Measurements from ENCODE around the gene LCN15. TPM values are rescaled to one million over a fixed set of nuclear protein-coding genes. Genes with fewer than 3 reads are reported as not detected.
"Not testable (repeated sequence)": the region's sequence is repeated elsewhere in the genome, so short reads cannot be mapped to it uniquely, and the experiment has no call there.

Gene LCN15
- total RNA-seq, 1 donor from 2014 or later: not detected

DNA sequence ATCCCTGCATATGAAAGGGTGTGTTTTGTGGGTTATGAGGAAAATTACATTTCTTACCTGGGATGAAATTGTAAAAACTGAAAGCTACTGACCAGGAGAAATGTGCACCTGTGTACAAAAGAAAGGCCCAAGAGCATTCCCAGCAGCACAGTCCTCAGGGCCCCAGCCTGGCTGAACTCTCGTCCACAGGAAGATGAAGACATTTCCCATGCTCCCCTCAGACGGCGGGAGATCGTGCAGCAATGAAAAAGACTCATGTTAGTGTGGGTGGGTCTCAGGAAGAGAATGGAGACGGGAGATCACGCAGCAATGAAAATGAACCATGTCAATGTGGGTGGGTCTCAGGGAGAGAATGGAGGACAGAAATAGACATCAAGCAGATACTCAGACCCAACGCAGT is 12.6 kb upstream of the LCN15 start:
- no peak overlapping the region for H3K27ac Mint-ChIP-seq
- no peaks in the 10 kb centered on the region for H3K36me3 Mint-ChIP-seq (ENCODE audit: low read depth)
- no peak for DNase-seq
- no peak overlapping the region for H3K4me3 Mint-ChIP-seq
- no peaks in the 10 kb centered on the region for H3K4me1 Mint-ChIP-seq
- peaks cover 8% of the 10 kb centered on the region for H3K9me3 Mint-ChIP-seq
- intact Hi-C loops (cut with micrococcal nuclease): no loop called here
- peaks cover 29% of the 10 kb centered on the region for H3K27me3 Mint-ChIP-seq

DNA sequence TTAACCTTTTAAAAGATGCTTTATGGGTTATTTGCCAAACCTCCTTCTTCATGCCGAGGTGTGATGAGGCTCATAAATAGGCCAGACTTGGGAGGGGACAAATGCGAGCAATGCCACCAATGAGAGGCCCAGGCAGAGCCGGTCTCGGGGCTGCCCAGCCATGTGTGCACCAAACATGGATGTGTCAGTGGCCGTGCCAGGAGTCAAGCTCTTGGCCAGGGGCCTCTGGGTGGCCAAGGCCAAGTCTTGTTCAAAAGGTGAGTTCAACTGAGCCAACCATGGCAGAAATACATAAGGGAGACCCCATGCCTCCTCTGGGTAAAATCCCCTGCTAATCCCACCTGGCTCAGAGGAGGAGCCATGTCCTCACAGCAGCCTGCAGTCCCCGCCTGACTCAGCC is 10.9 kb upstream of the LCN15 start:
- Mint-ChIP-seq H3K27ac (no peak overlapping the region), H3K4me3 (no peak overlapping the region), H3K9me3 (peaks cover 8% of the 10 kb centered on the region), H3K36me3 (ENCODE audit: low read depth) (no peaks in the 10 kb centered on the region), H3K4me1 (no peaks in the 10 kb centered on the region), H3K27me3 (peaks cover 19% of the 10 kb centered on the region)
- DNase-seq: no peak
- intact Hi-C loops (cut with micrococcal nuclease): no loop called here

DNA sequence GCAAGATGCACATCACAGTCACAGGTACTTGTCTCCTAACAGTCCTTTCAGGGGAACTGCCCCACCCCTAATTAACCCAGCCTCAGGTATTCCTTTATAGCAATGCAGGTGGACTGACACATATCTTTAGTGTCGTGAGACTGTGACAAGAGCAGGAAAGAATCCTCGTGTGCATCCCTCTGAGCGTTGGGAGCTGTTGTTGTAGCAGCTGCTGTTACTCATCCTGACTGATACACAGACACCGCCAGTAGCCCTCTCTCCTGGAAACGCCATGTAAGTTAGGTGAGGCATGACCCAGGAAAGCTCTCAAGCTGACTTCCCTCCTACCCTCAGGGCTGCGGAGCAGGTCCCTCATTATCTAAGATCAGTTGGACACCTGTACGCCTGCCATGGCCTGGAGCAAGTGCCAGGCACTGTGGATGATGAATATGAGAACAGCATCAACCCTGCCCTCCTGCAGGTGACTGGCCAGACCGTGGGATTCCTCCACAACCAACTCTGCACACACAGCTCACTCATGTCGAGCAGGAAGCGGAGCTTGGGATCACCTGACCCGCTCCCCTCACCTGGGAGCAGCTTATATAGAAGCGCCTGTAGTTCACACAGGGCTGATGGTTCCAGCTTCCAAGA is 10.2 kb upstream of the LCN15 start:
- Mint-ChIP-seq H3K27me3 (peaks cover 17% of the 10 kb centered on the region), H3K27ac (no peak overlapping the region), H3K4me3 (no peak overlapping the region), H3K4me1 (no peaks in the 10 kb centered on the region), H3K9me3 (peaks cover 8% of the 10 kb centered on the region), H3K36me3 (ENCODE audit: low read depth) (no peaks in the 10 kb centered on the region)
- intact Hi-C loops (cut with micrococcal nuclease): no loop called here
- no peak for DNase-seq

DNA sequence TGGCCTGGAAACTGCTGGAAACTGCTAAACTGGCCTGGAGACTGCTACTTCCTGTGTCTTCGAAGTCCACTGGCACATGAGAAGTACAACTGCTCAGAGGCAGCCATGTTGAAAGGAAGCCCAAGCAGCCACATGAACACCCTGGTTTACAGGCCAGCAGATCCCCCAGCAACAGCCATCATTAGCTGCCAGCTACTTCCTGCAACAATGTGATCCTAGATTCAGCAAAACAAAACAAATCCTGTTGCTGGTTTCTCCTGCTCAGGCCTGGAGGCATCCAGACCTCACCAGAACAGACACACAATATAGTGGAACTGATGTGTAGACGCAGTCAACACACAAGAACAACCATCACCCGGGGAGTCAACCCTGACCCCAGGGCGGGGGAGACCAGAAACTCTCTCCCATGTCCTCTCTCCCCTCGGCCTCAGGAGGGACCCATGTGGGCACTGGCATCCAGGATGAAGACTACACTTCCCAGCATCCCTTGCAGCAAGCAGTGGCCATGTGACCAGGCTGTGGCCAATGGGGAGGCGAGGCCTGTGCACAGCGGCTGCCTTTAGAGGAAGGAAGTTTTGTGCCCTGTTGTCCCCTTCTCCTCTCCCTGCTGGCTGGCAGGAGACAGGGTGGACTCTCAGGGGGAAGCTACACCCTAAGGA is 9.2 kb upstream of the LCN15 start:
- intact Hi-C loops (cut with micrococcal nuclease): no loop called here
- Mint-ChIP-seq H3K9me3 (peaks cover 8% of the 10 kb centered on the region), H3K4me3 (no peak overlapping the region), H3K36me3 (ENCODE audit: low read depth) (no peaks in the 10 kb centered on the region), H3K4me1 (no peaks in the 10 kb centered on the region), H3K27me3 (peaks cover 10% of the 10 kb centered on the region), H3K27ac (no peak overlapping the region)
- peak; percentile 67 for DNase-seq

DNA sequence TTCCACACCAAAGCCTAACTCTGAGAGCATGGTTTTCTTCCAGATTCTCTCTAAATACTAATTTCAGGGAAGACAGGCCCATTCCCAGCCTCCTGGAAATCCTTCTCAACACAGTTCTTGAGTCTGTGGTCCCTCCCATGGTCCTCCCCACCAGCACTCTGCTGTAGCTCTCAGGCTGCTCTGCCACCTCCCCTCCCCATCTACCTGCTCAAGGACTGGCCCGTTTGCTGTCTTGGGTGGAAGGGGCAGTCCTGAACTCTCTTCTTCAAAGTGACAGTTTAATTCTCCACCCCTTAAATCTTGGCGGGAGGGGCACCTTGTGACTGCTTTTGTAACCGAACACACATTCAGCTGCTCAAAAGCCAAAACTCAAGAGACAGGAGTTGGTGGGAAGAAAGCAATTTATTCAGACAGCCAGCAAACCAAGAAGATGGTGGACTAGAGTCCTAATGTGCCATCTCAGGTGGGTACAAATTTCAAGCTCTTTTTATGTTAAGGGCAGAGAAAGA is 7.6 kb upstream of the LCN15 start:
- peaks cover 2% of the 10 kb centered on the region for H3K4me1 Mint-ChIP-seq
- no peaks in the 10 kb centered on the region for H3K36me3 Mint-ChIP-seq (ENCODE audit: low read depth)
- H3K27ac Mint-ChIP-seq: no peak overlapping the region
- H3K27me3 Mint-ChIP-seq: peaks cover 3% of the 10 kb centered on the region
- intact Hi-C loops (cut with micrococcal nuclease): no loop called here
- H3K9me3 Mint-ChIP-seq: peaks cover 8% of the 10 kb centered on the region
- DNase-seq: no peak
- H3K4me3 Mint-ChIP-seq: no peak overlapping the region

DNA sequence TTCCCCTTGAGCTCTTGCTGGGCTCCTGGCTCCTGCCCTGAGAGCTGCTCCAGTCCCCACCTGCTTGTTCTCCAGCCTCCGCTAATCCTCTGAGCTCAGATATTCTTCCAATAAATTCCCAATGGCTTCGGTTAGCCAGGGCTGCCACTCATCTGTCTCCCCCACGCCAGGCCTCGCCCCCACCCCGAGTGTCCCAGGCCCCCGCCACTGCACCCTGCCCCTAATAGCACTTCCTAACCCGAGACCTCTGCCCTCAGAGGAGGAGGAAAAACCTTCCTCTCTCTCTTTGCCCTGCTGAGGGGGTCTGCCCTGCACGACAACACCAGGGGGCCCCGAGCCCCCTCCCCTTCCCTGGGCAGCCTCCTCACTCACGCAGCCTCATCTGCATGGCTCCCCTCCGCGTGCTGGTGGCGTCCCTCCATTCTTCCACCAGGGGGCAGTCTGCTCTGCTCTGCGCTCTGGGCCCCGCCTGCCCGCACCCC is 5.4 kb upstream of the LCN15 start:
- no peak overlapping the region for H3K4me3 Mint-ChIP-seq

DNA sequence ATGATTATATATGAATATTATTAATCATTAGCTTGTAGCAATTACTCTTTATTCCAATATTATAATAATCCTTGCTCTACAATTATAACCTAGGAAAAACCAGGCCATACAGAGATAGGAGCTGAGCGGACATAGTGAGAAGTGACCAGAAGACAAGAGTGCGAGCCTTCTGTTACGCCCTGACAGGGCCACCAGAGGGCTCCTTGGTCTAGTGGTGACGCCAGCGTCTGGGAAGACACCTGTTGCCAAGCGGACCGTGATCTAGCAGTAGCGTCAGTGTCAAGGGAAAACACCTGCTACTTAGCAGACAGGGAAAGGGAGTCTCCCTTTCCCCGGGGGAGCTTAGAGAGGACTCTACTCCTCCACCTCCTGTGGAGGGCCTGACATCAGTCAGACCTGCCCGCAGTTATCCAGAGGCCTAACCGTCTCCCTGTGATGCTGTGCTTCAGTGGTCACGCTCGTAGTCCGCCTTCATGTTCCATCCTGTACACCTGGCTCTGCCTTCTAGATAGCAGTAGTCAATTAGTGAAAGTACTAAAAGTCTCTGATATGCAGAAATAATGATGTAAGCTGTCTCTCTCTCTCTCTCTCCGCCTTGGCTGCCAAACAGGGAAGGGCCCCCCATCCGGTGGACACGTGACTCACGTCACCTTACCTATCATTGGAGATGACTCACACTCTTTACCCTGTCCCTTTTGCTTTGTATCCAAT is 2.2 kb upstream of the LCN15 start:
- H3K4me3 Mint-ChIP-seq; H3K27me3 Mint-ChIP-seq; H3K36me3 Mint-ChIP-seq (ENCODE audit: low read depth); intact Hi-C loops (cut with micrococcal nuclease); H3K9me3 Mint-ChIP-seq; H3K4me1 Mint-ChIP-seq: not testable (repeated sequence)
- DNase-seq: peak; percentile 72
- H3K27ac Mint-ChIP-seq: peak overlapping the region; percentile 66

More for the DNA sequence above, 5.4 kb upstream of the LCN15 start:
- H3K27ac Mint-ChIP-seq: no peak overlapping the region
- DNase-seq: peak; percentile 85
- peaks cover 8% of the 10 kb centered on the region for H3K9me3 Mint-ChIP-seq
- H3K36me3 Mint-ChIP-seq (ENCODE audit: low read depth): no peaks in the 10 kb centered on the region
- H3K27me3 Mint-ChIP-seq: peaks cover 4% of the 10 kb centered on the region
- intact Hi-C loops (cut with micrococcal nuclease): no loop called here
- peaks cover 6% of the 10 kb centered on the region for H3K4me1 Mint-ChIP-seq

DNA sequence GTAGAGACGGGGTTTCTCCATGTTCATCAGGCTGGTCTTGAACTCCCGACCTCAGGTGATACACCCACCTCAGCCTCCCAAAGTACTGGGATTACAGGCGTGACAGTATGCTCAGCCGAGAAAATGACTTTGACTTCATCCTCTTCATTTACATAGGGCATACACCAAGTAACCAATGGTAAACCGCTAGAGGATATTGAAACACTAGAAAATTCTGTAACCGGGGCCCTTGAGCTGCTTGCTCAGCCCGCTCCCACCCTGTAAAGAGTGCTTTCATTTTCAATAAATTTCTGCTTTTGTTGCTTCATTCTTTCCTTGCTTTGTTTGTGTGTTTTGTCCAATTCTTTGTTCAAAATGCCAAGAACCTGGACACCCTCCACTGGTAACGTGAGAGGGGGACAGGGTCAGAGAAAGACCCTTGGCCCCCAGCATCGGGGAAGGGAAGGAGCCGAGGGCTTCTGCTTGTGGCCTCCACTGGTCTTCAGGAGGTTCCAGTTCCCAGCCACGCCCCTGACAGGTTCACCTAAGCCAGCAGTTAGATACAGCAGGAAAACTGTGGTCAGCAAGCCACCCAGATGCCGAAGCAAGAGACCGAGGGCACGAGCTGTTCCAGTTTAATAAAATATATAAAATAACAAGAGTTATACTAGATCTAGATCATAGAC is 1.6 kb upstream of the LCN15 start:
- H3K27ac Mint-ChIP-seq; DNase-seq; H3K36me3 Mint-ChIP-seq (ENCODE audit: low read depth); H3K9me3 Mint-ChIP-seq; intact Hi-C loops (cut with micrococcal nuclease); H3K4me1 Mint-ChIP-seq; H3K4me3 Mint-ChIP-seq; H3K27me3 Mint-ChIP-seq: not testable (repeated sequence)

DNA sequence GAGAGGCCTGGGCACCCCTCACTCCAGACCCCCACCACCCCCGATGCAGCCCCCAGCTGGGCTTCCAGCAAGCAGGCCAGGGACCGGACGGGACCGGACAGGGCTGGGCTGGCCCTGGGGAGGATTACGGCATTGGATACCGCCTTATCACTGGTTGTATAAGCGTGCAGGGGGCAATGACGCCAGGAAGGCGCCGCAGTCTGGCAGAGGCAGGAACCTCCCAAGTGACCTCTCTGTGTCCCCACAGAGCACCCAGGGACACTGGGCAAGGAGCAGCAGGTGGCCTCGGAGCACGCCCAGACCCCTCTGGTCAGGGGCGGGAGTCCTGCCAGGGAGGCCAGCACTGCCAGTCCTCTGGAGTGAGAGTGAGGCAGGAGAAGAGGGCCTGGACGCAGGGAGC is 723 bp upstream of the LCN15 start:
- H3K36me3 Mint-ChIP-seq (ENCODE audit: low read depth): no peaks in the 10 kb centered on the region
- no peak overlapping the region for H3K4me3 Mint-ChIP-seq
- peaks cover 6% of the 10 kb centered on the region for H3K27me3 Mint-ChIP-seq
- peaks cover 8% of the 10 kb centered on the region for H3K4me1 Mint-ChIP-seq
- H3K9me3 Mint-ChIP-seq: no peaks in the 10 kb centered on the region
- intact Hi-C loops (cut with micrococcal nuclease): no loop called here
- no peak for DNase-seq
- H3K27ac Mint-ChIP-seq: no peak overlapping the region

DNA sequence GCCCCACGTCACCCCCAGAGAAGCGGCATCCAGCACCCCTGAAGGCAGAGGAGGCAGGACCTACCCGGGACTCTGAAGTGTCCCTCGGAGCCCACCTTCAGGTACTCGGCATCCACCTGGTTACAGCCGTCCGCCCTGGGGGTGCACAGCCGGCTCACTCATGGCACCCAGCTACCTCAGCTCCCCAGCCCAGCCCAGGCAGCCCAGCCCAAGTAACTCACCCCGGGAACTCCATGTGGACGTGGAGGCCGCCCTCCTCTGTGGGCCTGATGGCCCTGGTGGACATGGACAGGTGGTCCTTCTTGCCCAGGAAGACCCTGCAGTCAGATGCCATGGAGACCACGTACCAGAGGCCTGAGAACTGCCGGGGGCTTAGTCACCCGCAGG is 676 bp downstream of the LCN15 start:
- intact Hi-C loops (cut with micrococcal nuclease): no loop called here
- H3K4me3 Mint-ChIP-seq: no peak overlapping the region
- peaks cover 8% of the 10 kb centered on the region for H3K4me1 Mint-ChIP-seq
- H3K27me3 Mint-ChIP-seq: peaks cover 6% of the 10 kb centered on the region
- no peak overlapping the region for H3K27ac Mint-ChIP-seq
- H3K9me3 Mint-ChIP-seq: no peaks in the 10 kb centered on the region
- H3K36me3 Mint-ChIP-seq (ENCODE audit: low read depth): no peaks in the 10 kb centered on the region
- DNase-seq: no peak

DNA sequence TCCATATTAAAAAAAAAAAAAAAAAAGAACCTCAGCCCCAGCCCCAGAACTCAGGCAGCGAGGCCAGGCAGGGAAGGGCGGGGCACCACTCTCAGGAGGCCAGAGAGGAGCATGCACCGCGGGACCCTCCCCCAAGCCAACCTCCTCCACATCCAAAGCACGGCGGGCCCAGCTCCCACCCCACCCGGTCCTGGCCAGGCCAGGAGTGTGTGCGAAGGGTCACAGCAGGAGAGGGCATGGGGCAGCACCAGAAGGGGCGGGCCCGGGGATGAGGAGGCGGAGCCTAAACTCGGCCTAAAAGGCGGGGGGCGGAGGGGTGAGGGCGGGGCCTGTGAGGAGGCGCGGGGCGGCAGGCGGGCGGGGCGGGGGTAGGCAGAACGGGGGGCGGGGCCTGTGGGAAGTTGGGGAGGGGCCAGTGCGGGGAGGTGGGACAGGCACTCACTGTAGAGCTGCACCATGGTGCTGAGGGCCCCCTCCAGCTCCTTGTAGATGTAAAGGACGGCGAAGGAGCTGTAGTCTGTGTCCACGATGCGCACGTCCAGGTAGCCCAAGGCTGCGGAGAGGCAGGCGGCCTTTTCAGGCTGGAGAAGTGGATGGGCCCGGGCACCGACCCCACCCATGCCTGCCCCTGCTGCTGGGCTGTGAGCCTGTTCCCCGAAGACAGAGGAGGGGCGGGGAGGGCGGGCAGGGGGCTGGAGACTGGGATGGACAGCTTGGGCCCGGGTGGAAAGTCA is 1.2 kb downstream of the LCN15 start:
- H3K36me3 Mint-ChIP-seq (ENCODE audit: low read depth): no peaks in the 10 kb centered on the region
- H3K4me3 Mint-ChIP-seq: no peak overlapping the region
- intact Hi-C loops (cut with micrococcal nuclease): no loop called here
- H3K27me3 Mint-ChIP-seq: peaks cover 6% of the 10 kb centered on the region
- DNase-seq: peak; percentile 83
- H3K27ac Mint-ChIP-seq: no peak overlapping the region
- no peaks in the 10 kb centered on the region for H3K9me3 Mint-ChIP-seq
- peaks cover 8% of the 10 kb centered on the region for H3K4me1 Mint-ChIP-seq

DNA sequence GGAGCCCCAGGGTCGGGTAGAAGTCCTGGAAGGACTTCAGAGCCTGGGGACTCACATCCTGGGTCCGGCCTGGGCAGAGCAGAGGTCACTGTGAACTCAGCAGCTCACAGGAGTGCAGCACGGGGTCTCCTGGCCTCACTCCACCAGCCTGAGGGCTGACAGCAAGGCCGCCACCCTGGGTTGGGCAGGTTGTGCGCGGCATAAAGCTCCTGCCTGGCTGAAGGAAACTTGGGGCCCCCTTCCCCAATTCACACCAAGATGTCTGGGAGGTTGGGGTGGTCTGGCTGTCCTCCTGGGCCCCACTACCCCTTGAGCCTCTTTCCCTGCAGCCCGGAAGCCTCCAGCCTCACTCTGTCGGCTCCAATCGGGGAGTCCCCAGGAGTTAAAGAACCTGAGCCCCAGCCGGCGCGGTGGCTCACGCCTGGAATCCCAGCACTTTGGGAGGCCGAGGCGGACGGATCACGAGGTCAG is 2.1 kb downstream of the LCN15 start:
- Mint-ChIP-seq H3K27ac (no peak overlapping the region), H3K9me3 (no peaks in the 10 kb centered on the region), H3K36me3 (ENCODE audit: low read depth) (no peaks in the 10 kb centered on the region), H3K4me3 (no peak overlapping the region), H3K27me3 (peaks cover 6% of the 10 kb centered on the region), H3K4me1 (peaks cover 8% of the 10 kb centered on the region)
- intact Hi-C loops (cut with micrococcal nuclease): no loop called here
- DNase-seq: no peak

DNA sequence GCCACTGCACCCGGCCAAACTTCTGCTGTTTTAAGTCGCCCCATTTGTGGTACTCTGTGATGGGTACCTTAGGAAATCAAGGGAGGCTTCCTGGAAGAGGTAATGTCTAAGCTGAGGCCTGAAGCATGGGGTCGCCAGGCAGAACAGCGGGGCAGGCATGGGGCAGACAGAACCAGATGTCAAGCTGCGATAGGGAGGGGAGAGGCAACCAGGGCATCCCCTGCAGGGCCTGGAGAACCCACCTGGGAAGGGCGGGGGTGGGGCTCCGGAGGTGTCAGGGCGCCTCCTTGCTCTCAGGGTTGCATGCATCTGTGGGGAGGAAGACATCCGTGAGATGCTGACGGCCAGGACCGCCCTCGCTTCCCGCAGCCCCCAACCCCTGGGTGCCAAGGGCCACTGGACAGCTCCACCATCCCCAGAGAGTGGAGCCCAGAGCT is 2.8 kb downstream of the LCN15 start:
- Mint-ChIP-seq H3K27me3 (peaks cover 1% of the 10 kb centered on the region), H3K4me1 (peaks cover 2% of the 10 kb centered on the region), H3K36me3 (ENCODE audit: low read depth) (no peaks in the 10 kb centered on the region), H3K4me3 (no peak overlapping the region), H3K9me3 (no peaks in the 10 kb centered on the region), H3K27ac (no peak overlapping the region)
- DNase-seq: no peak
- intact Hi-C loops (cut with micrococcal nuclease): no loop called here

Data from activated CD4-positive, alpha-beta T cell treated with anti-CD3 and anti-CD28 coated beads, Interleukin-2, amount 10 ng/mL, durations not matched to agents 24 days and 14 days (primary cell).